ENCODE measurements around the gene C13orf42.

The C13orf42 gene

GRCh38 chr13:51134763-51135365 is 23.8 kb upstream of the C13orf42 start:
- Histone ChIP-seq H3K4ac (ENCODE audit: low read depth in 1 of 2, low read length in 2 of 2) (no peak overlapping the region), H3K14ac (ENCODE audit: low read length in 2 of 2) (no peak overlapping the region), H3K18ac (ENCODE audit: low read depth in 1 of 2, low read length in 2 of 2) (no peak overlapping the region), H2BK120ac (ENCODE audit: low read depth, low read length) (no peak overlapping the region), H2AK5ac (ENCODE audit: low read length, severe bottlenecking) (no peak overlapping the region), H2BK12ac (ENCODE audit: low read length in 2 of 2) (no peak overlapping the region), H3K36me3 (ENCODE audit: control insufficient read depth in 1 of 2, insufficient read depth in 2 of 2, low read depth in 1 of 2, low read length in 2 of 2) (no peaks in the 10 kb centered on the region), H2BK5ac (ENCODE audit: low read depth, low read length, poor library complexity, severe bottlenecking) (no peak overlapping the region), H3K27ac (ENCODE audit: low read length, poor library complexity, severe bottlenecking) (no peak overlapping the region), H3K4me3 (ENCODE audit: insufficient read depth in 1 of 2, low read depth in 1 of 2, low read length in 2 of 2) (no peak overlapping the region), H3K23ac (ENCODE audit: low read length in 2 of 2) (no peak overlapping the region), H4K8ac (ENCODE audit: low read length) (no peak overlapping the region), H3K4me1 (ENCODE audit: control insufficient read depth, insufficient read depth, low read depth, low read length) (no peaks in the 10 kb centered on the region), H2BK15ac (ENCODE audit: low read depth, poor library complexity, severe bottlenecking) (no peak overlapping the region), H3K4me2 (ENCODE audit: low read length, poor library complexity, severe bottlenecking) (no peak overlapping the region), H3K9me3 (ENCODE audit: control insufficient read depth, low read length) (no peaks in the 10 kb centered on the region), H3K79me1 (replicated peaks; ENCODE audit: low read length, poor library complexity, severe bottlenecking) (no peaks in the 10 kb centered on the region), H3K9ac (ENCODE audit: low read length) (no peak overlapping the region), H4K91ac (ENCODE audit: low read length) (no peak overlapping the region), H3K27me3 (ENCODE audit: control insufficient read depth in 1 of 2, insufficient read depth in 1 of 2, low read length in 2 of 2) (peaks cover 8 to 34% of the 10 kb centered on the region in 2 experiments), H2AFZ (ENCODE audit: low read depth, low read length) (no peak overlapping the region)
- 81% methylated on average over 8 of the region's 8 CpGs for WGBS
- no peak for DNase-seq

GRCh38 chr13:51130348-51130747 is 19.3 kb upstream of the C13orf42 start:
- no peak overlapping the region for H3K18ac ChIP-seq (ENCODE audit: low read depth in 1 of 2, low read length in 2 of 2)
- H4K91ac ChIP-seq (ENCODE audit: low read length): no peak overlapping the region
- no peak overlapping the region for H3K4me2 ChIP-seq (ENCODE audit: low read length, poor library complexity, severe bottlenecking)
- H3K27me3 ChIP-seq (ENCODE audit: control insufficient read depth in 1 of 2, insufficient read depth in 1 of 2, low read length in 2 of 2): peaks cover 0 to 15% of the 10 kb centered on the region in 2 experiments
- WGBS: 100% methylated on average over 1 of the region's 1 CpG
- no peak overlapping the region for H3K27ac ChIP-seq (ENCODE audit: low read length, poor library complexity, severe bottlenecking)
- H2AFZ ChIP-seq (ENCODE audit: low read depth, low read length): no peak overlapping the region
- no peak overlapping the region for H2BK12ac ChIP-seq (ENCODE audit: low read length in 2 of 2)
- no peak overlapping the region for H2AK5ac ChIP-seq (ENCODE audit: low read length, severe bottlenecking)
- DNase-seq: no peak
- no peak overlapping the region for H3K4me3 ChIP-seq (ENCODE audit: insufficient read depth in 1 of 2, low read depth in 1 of 2, low read length in 2 of 2)
- no peak overlapping the region for H2BK15ac ChIP-seq (ENCODE audit: low read depth, poor library complexity, severe bottlenecking)
- H3K9me3 ChIP-seq (ENCODE audit: control insufficient read depth, low read length): no peaks in the 10 kb centered on the region
- no peak overlapping the region for H3K9ac ChIP-seq (ENCODE audit: low read length)
- H3K23ac ChIP-seq (ENCODE audit: low read length in 2 of 2): no peak overlapping the region
- no peaks in the 10 kb centered on the region for H3K79me1 ChIP-seq (replicated peaks; ENCODE audit: low read length, poor library complexity, severe bottlenecking)
- H3K14ac ChIP-seq (ENCODE audit: low read length in 2 of 2): no peak overlapping the region
- no peaks in the 10 kb centered on the region for H3K36me3 ChIP-seq (ENCODE audit: control insufficient read depth in 1 of 2, insufficient read depth in 2 of 2, low read depth in 1 of 2, low read length in 2 of 2)
- no peak overlapping the region for H4K8ac ChIP-seq (ENCODE audit: low read length)
- H3K4me1 ChIP-seq (ENCODE audit: control insufficient read depth, insufficient read depth, low read depth, low read length): no peaks in the 10 kb centered on the region
- no peak overlapping the region for H2BK5ac ChIP-seq (ENCODE audit: low read depth, low read length, poor library complexity, severe bottlenecking)
- H3K4ac ChIP-seq (ENCODE audit: low read depth in 1 of 2, low read length in 2 of 2): no peak overlapping the region
- H2BK120ac ChIP-seq (ENCODE audit: low read depth, low read length): no peak overlapping the region

DNA sequence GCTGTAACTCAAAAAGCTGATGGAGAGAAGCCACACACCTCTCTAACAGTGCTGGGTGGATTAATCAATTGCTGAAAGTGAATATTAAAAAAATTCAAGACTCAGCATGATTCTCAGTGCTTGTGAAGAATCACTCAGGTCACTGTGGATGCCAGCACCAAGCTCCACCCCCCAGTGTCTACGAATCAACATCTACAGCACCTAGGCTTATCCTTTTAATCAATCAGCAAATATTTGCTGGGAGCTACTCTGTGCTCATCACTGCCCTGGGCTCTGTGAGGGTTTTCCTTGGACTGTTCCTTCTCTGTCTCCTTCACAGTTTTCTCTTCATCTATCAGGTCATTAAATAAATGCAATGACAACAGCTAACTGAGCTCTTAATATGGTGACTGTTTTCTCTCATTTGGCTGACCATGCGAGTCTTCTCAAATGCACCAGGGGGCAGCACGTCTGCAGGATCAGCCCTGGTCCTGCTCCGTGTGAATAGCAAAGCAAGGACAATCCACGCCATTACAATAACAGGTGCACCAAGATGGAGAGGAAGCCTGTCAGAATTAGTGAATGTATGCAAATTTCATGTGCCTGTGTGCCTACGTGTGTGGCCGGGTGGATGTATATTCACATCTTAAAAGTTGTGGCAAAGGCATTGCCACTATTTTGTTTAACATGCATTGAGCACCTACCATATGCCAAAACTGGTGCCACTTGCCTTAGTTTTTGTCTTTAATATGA is 14.6 kb upstream of the C13orf42 start:
- no peak overlapping the region for H2BK120ac ChIP-seq (ENCODE audit: low read depth, low read length)
- no peak overlapping the region for H2AFZ ChIP-seq (ENCODE audit: low read depth, low read length)
- no peak overlapping the region for H4K8ac ChIP-seq (ENCODE audit: low read length)
- H3K9me3 ChIP-seq (ENCODE audit: control insufficient read depth, low read length): no peaks in the 10 kb centered on the region
- no peak overlapping the region for H2BK5ac ChIP-seq (ENCODE audit: low read depth, low read length, poor library complexity, severe bottlenecking)
- no peak overlapping the region for H3K4me2 ChIP-seq (ENCODE audit: low read length, poor library complexity, severe bottlenecking)
- 28% methylated on average over 5 of the region's 7 CpGs for WGBS
- no peak overlapping the region for H3K27ac ChIP-seq (ENCODE audit: low read length, poor library complexity, severe bottlenecking)
- no peak overlapping the region for H3K14ac ChIP-seq (ENCODE audit: low read length in 2 of 2)
- no peak overlapping the region for H3K9ac ChIP-seq (ENCODE audit: low read length)
- H2BK15ac ChIP-seq (ENCODE audit: low read depth, poor library complexity, severe bottlenecking): no peak overlapping the region
- H2BK12ac ChIP-seq (ENCODE audit: low read length in 2 of 2): no peak overlapping the region
- H3K27me3 ChIP-seq (ENCODE audit: control insufficient read depth in 1 of 2, insufficient read depth in 1 of 2, low read length in 2 of 2): peaks cover 18 to 41% of the 10 kb centered on the region in 2 experiments
- H3K4me1 ChIP-seq (ENCODE audit: control insufficient read depth, insufficient read depth, low read depth, low read length): no peaks in the 10 kb centered on the region
- H4K91ac ChIP-seq (ENCODE audit: low read length): no peak overlapping the region
- no peak overlapping the region for H3K4me3 ChIP-seq (ENCODE audit: insufficient read depth in 1 of 2, low read depth in 1 of 2, low read length in 2 of 2)
- no peak overlapping the region for H3K23ac ChIP-seq (ENCODE audit: low read length in 2 of 2)
- H3K4ac ChIP-seq (ENCODE audit: low read depth in 1 of 2, low read length in 2 of 2): no peak overlapping the region
- H3K18ac ChIP-seq (ENCODE audit: low read depth in 1 of 2, low read length in 2 of 2): no peak overlapping the region
- H2AK5ac ChIP-seq (ENCODE audit: low read length, severe bottlenecking): no peak overlapping the region
- no peaks in the 10 kb centered on the region for H3K36me3 ChIP-seq (ENCODE audit: control insufficient read depth in 1 of 2, insufficient read depth in 2 of 2, low read depth in 1 of 2, low read length in 2 of 2)
- H3K79me1 ChIP-seq (replicated peaks; ENCODE audit: low read length, poor library complexity, severe bottlenecking): no peaks in the 10 kb centered on the region
- peak; percentile 53 for DNase-seq

DNA sequence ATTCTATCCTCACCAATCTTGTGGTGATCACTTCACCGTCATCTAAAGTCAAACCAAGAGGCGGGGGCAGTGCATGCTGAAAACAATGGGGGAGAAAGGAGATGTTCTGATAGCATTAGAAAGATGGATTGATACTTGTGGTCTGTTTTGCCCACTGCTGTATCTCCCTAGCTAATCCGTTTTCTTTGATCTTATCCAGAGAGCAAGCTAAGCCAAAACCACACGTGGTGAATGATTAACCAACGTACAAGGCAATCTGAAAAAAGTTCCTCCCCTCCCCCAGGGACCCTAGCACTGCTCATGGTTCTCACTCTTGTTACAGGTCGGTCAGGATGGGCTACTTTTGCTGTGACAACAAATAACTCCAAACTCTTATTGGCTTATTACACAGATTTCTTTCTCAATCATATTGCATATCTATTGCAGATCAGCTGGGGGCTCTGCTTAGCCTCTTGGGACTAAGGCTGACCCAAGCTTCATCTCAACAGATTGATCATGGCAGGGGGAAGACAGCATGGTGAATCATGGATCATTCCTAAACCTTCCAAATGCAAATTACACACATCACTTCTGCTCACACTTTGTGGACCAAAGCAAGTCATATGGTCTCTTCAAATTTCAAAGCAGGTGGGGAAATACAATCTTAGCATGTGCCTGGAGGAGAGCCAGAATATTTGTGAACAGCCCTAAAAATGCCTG is 11.9 kb upstream of the C13orf42 start:
- WGBS: 37% methylated on average over 5 of the region's 6 CpGs
- Histone ChIP-seq H3K9ac (ENCODE audit: low read length) (no peak overlapping the region), H2BK12ac (ENCODE audit: low read length in 2 of 2) (no peak overlapping the region), H3K27ac (ENCODE audit: low read length, poor library complexity, severe bottlenecking) (no peak overlapping the region), H2BK5ac (ENCODE audit: low read depth, low read length, poor library complexity, severe bottlenecking) (no peak overlapping the region), H4K91ac (ENCODE audit: low read length) (no peak overlapping the region), H3K27me3 (ENCODE audit: control insufficient read depth in 1 of 2, insufficient read depth in 1 of 2, low read length in 2 of 2) (peaks cover 18 to 57% of the 10 kb centered on the region in 2 experiments), H3K4me1 (ENCODE audit: control insufficient read depth, insufficient read depth, low read depth, low read length) (no peaks in the 10 kb centered on the region), H3K4ac (ENCODE audit: low read depth in 1 of 2, low read length in 2 of 2) (no peak overlapping the region), H3K4me2 (ENCODE audit: low read length, poor library complexity, severe bottlenecking) (no peak overlapping the region), H2AK5ac (ENCODE audit: low read length, severe bottlenecking) (no peak overlapping the region), H3K14ac (ENCODE audit: low read length in 2 of 2) (no peak overlapping the region), H2BK120ac (ENCODE audit: low read depth, low read length) (no peak overlapping the region), H3K79me1 (replicated peaks; ENCODE audit: low read length, poor library complexity, severe bottlenecking) (no peaks in the 10 kb centered on the region), H3K9me3 (ENCODE audit: control insufficient read depth, low read length) (peaks cover 8% of the 10 kb centered on the region), H3K4me3 (ENCODE audit: insufficient read depth in 1 of 2, low read depth in 1 of 2, low read length in 2 of 2) (no peak overlapping the region), H2BK15ac (ENCODE audit: low read depth, poor library complexity, severe bottlenecking) (no peak overlapping the region), H2AFZ (ENCODE audit: low read depth, low read length) (no peak overlapping the region), H3K18ac (ENCODE audit: low read depth in 1 of 2, low read length in 2 of 2) (no peak overlapping the region), H3K23ac (ENCODE audit: low read length in 2 of 2) (no peak overlapping the region), H3K36me3 (ENCODE audit: control insufficient read depth in 1 of 2, insufficient read depth in 2 of 2, low read depth in 1 of 2, low read length in 2 of 2) (no peaks in the 10 kb centered on the region), H4K8ac (ENCODE audit: low read length) (no peak overlapping the region)
- DNase-seq: no peak
